ENCODE results near the gene ARMC10. TPM values are rescaled to one million over a fixed set of nuclear protein-coding genes. Genes with fewer than 3 reads are reported as not detected.

The ARMC10 gene
- 10 to 100 TPM; 35.4 to 41.7 (median 39.7) TPM for total RNA-seq

- no peak for TF ChIP-seq CTCF (IDR thresholded peaks at IDR 0.05; ENCODE audit: low read depth)
Observed at GRCh38 chr7:103074519-103075336, at the start of gene ARMC10, which contains the start of gene FBXL13. Gene ARMC10, plus strand, starts transcription at chr7:103075140. Its CDS starts 133 bp downstream, at chr7:103075273. Gene FBXL13, minus strand, starts transcription at chr7:103074796.

DNA sequence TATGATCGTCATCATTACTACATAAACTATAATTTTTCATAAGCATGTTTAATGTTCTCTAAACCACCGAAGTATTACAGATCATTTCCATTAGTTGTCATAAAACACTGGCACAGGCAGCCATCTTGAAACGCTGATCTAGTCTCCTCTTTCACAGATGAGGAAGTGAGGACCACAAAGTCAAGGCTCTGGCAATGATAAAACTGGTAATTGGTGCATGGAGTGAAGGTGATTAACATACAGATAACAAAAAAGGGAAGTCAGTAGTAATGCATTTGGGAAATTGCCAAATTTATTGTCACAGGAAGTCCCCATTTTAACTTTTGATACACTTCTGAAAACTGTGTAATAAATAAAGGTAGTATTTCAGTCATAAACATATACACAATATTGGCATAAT is 49.6 kb upstream of the ARMC10 start:
- TF ChIP-seq CTCF (IDR thresholded peaks at IDR 0.05; ENCODE audit: low read depth): no peak

GRCh38 chr7:103031024-103031423 is 43.9 kb upstream of the ARMC10 start:
- TF ChIP-seq CTCF (IDR thresholded peaks at IDR 0.05; ENCODE audit: low read depth): no peak

- TF ChIP-seq CTCF (IDR thresholded peaks at IDR 0.05; ENCODE audit: low read depth): no peak
Observed at GRCh38 chr7:103031781-103032180, 43.2 kb upstream of the ARMC10 start.

DNA sequence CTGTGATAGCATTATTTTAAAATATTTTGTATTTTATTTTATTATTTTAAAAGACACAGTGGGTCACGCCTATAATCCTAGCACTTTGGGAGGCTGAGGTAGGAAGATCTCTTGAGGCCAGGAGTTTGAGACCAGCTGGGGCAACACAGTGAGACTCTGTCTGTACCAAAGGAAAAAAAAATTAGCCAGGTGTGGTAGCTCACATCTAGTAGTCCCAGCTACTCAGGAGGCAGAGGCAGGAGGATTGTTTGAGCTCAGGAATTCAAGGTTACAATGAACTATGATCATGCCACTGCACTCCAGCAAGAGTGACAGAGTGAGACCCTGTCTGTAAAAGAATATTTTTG is 37.5 kb upstream of the ARMC10 start:
- TF ChIP-seq CTCF (IDR thresholded peaks at IDR 0.05; ENCODE audit: low read depth): no peak

DNA sequence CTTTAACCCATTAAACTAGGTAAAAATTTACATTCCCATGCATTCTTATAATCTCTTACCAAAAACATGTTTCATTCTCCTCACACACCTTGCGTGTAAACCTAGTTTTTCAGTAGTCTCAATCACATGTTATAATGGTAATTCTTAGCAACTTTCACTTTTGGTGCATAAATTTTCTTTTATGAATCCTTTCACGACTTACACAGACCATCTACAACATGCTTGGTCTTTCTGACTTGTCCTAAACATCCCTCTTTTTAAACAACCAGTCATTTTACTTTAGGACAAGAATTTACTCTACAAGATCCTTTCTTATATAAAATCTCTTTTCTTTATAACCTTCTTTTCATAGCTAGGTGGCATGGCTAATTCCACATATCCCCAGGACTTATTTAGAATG is 26.1 kb upstream of the ARMC10 start:
- TF ChIP-seq CTCF (IDR thresholded peaks at IDR 0.05; ENCODE audit: low read depth): no peak

GRCh38 chr7:103051519-103051918 is 23.4 kb upstream of the ARMC10 start:
- TF ChIP-seq CTCF (IDR thresholded peaks at IDR 0.05; ENCODE audit: low read depth): no peak

Data from subcutaneous adipose tissue (tissue), 4 donors.